ENCODE results near the gene HDAC4.

HDAC4 gene

GRCh38 chr2:239148495-239149200 lies 252.2 kb downstream of the HDAC4 start:
- no peak overlapping the region for H3K27ac ChIP-seq (ENCODE audit: insufficient read depth, low read length, poor library complexity, severe bottlenecking)
- no peak overlapping the region for H3K4me3 ChIP-seq (ENCODE audit: insufficient read depth, low read depth, low read length, poor library complexity, severe bottlenecking)
- no peaks in the 10 kb centered on the region for H3K27me3 ChIP-seq (replicated peaks; ENCODE audit: control insufficient read depth, insufficient read depth, low read length, poor library complexity, severe bottlenecking)
- no peak for DNase-seq
- peaks cover 6% of the 10 kb centered on the region for H3K9me3 ChIP-seq (ENCODE audit: control insufficient read depth, low read length)
- peaks cover 7% of the 10 kb centered on the region for H3K4me1 ChIP-seq (ENCODE audit: control insufficient read depth, insufficient read depth, low read length, poor library complexity, severe bottlenecking)
- peaks cover 57% of the 10 kb centered on the region for H3K36me3 ChIP-seq (ENCODE audit: control insufficient read depth, insufficient read depth, low read length)

GRCh38 chr2:239147376-239147775 lies 253.4 kb downstream of the HDAC4 start:
- H3K36me3 ChIP-seq (ENCODE audit: control insufficient read depth, insufficient read depth, low read length), result peaks cover 54% of the 10 kb centered on the region
- H3K27ac ChIP-seq (ENCODE audit: insufficient read depth, low read length, poor library complexity, severe bottlenecking), result no peak overlapping the region
- no peak overlapping the region for H3K4me3 ChIP-seq (ENCODE audit: insufficient read depth, low read depth, low read length, poor library complexity, severe bottlenecking)
- no peaks in the 10 kb centered on the region for H3K27me3 ChIP-seq (replicated peaks; ENCODE audit: control insufficient read depth, insufficient read depth, low read length, poor library complexity, severe bottlenecking)
- no peak for DNase-seq
- H3K9me3 ChIP-seq (ENCODE audit: control insufficient read depth, low read length), result peaks cover 6% of the 10 kb centered on the region
- H3K4me1 ChIP-seq (ENCODE audit: control insufficient read depth, insufficient read depth, low read length, poor library complexity, severe bottlenecking), result peaks cover 7% of the 10 kb centered on the region

GRCh38 chr2:239146741-239147181 lies 254.1 kb downstream of the HDAC4 start:
- Histone ChIP-seq H3K9me3 (ENCODE audit: control insufficient read depth, low read length) (peaks cover 6% of the 10 kb centered on the region), H3K4me3 (ENCODE audit: insufficient read depth, low read depth, low read length, poor library complexity, severe bottlenecking) (no peak overlapping the region), H3K27me3 (replicated peaks; ENCODE audit: control insufficient read depth, insufficient read depth, low read length, poor library complexity, severe bottlenecking) (no peaks in the 10 kb centered on the region), H3K36me3 (ENCODE audit: control insufficient read depth, insufficient read depth, low read length) (peaks cover 50% of the 10 kb centered on the region), H3K4me1 (ENCODE audit: control insufficient read depth, insufficient read depth, low read length, poor library complexity, severe bottlenecking) (peaks cover 6% of the 10 kb centered on the region), H3K27ac (ENCODE audit: insufficient read depth, low read length, poor library complexity, severe bottlenecking) (no peak overlapping the region)
- DNase-seq, result no peak

- H3K36me3 ChIP-seq (ENCODE audit: control insufficient read depth, insufficient read depth, low read length), result peaks cover 44% of the 10 kb centered on the region
- no peaks in the 10 kb centered on the region for H3K27me3 ChIP-seq (replicated peaks; ENCODE audit: control insufficient read depth, insufficient read depth, low read length, poor library complexity, severe bottlenecking)
- H3K4me3 ChIP-seq (ENCODE audit: insufficient read depth, low read depth, low read length, poor library complexity, severe bottlenecking), result no peak overlapping the region
- H3K27ac ChIP-seq (ENCODE audit: insufficient read depth, low read length, poor library complexity, severe bottlenecking), result no peak overlapping the region
- peaks cover 5% of the 10 kb centered on the region for H3K9me3 ChIP-seq (ENCODE audit: control insufficient read depth, low read length)
- DNase-seq, result no peak
- no peaks in the 10 kb centered on the region for H3K4me1 ChIP-seq (ENCODE audit: control insufficient read depth, insufficient read depth, low read length, poor library complexity, severe bottlenecking)
Observed at GRCh38 chr2:239146011-239146641, 254.7 kb downstream of the HDAC4 start.

GRCh38 chr2:239145601-239146000 lies 255.2 kb downstream of the HDAC4 start:
- no peak for DNase-seq
- no peaks in the 10 kb centered on the region for H3K9me3 ChIP-seq (ENCODE audit: control insufficient read depth, low read length)
- no peaks in the 10 kb centered on the region for H3K4me1 ChIP-seq (ENCODE audit: control insufficient read depth, insufficient read depth, low read length, poor library complexity, severe bottlenecking)
- no peak overlapping the region for H3K27ac ChIP-seq (ENCODE audit: insufficient read depth, low read length, poor library complexity, severe bottlenecking)
- H3K36me3 ChIP-seq (ENCODE audit: control insufficient read depth, insufficient read depth, low read length), result peaks cover 46% of the 10 kb centered on the region
- no peak overlapping the region for H3K4me3 ChIP-seq (ENCODE audit: insufficient read depth, low read depth, low read length, poor library complexity, severe bottlenecking)
- no peaks in the 10 kb centered on the region for H3K27me3 ChIP-seq (replicated peaks; ENCODE audit: control insufficient read depth, insufficient read depth, low read length, poor library complexity, severe bottlenecking)

GRCh38 chr2:239145106-239145505 lies 255.7 kb downstream of the HDAC4 start:
- no peak for DNase-seq
- no peaks in the 10 kb centered on the region for H3K9me3 ChIP-seq (ENCODE audit: control insufficient read depth, low read length)
- no peaks in the 10 kb centered on the region for H3K27me3 ChIP-seq (replicated peaks; ENCODE audit: control insufficient read depth, insufficient read depth, low read length, poor library complexity, severe bottlenecking)

GRCh38 chr2:239144713-239144999 lies 256.2 kb downstream of the HDAC4 start:
- H3K9me3 ChIP-seq (ENCODE audit: control insufficient read depth, low read length), result no peaks in the 10 kb centered on the region
- no peaks in the 10 kb centered on the region for H3K4me1 ChIP-seq (ENCODE audit: control insufficient read depth, insufficient read depth, low read length, poor library complexity, severe bottlenecking)
- no peak overlapping the region for H3K27ac ChIP-seq (ENCODE audit: insufficient read depth, low read length, poor library complexity, severe bottlenecking)
- no peak for DNase-seq
- no peak overlapping the region for H3K4me3 ChIP-seq (ENCODE audit: insufficient read depth, low read depth, low read length, poor library complexity, severe bottlenecking)
- H3K36me3 ChIP-seq (ENCODE audit: control insufficient read depth, insufficient read depth, low read length), result peaks cover 54% of the 10 kb centered on the region
- no peaks in the 10 kb centered on the region for H3K27me3 ChIP-seq (replicated peaks; ENCODE audit: control insufficient read depth, insufficient read depth, low read length, poor library complexity, severe bottlenecking)

More at GRCh38 chr2:239145106-239145505, 255.7 kb downstream of the HDAC4 start:
- H3K4me3 ChIP-seq (ENCODE audit: insufficient read depth, low read depth, low read length, poor library complexity, severe bottlenecking), result no peak overlapping the region
- peaks cover 50% of the 10 kb centered on the region for H3K36me3 ChIP-seq (ENCODE audit: control insufficient read depth, insufficient read depth, low read length)
- H3K4me1 ChIP-seq (ENCODE audit: control insufficient read depth, insufficient read depth, low read length, poor library complexity, severe bottlenecking), result no peaks in the 10 kb centered on the region
- H3K27ac ChIP-seq (ENCODE audit: insufficient read depth, low read length, poor library complexity, severe bottlenecking), result no peak overlapping the region

GRCh38 chr2:239143858-239144712 lies 256.7 kb downstream of the HDAC4 start:
- no peak overlapping the region for H3K4me3 ChIP-seq (ENCODE audit: insufficient read depth, low read depth, low read length, poor library complexity, severe bottlenecking)
- H3K36me3 ChIP-seq (ENCODE audit: control insufficient read depth, insufficient read depth, low read length), result peaks cover 60% of the 10 kb centered on the region
- H3K27ac ChIP-seq (ENCODE audit: insufficient read depth, low read length, poor library complexity, severe bottlenecking), result no peak overlapping the region
- no peak for DNase-seq
- no peaks in the 10 kb centered on the region for H3K4me1 ChIP-seq (ENCODE audit: control insufficient read depth, insufficient read depth, low read length, poor library complexity, severe bottlenecking)
- no peaks in the 10 kb centered on the region for H3K27me3 ChIP-seq (replicated peaks; ENCODE audit: control insufficient read depth, insufficient read depth, low read length, poor library complexity, severe bottlenecking)
- no peaks in the 10 kb centered on the region for H3K9me3 ChIP-seq (ENCODE audit: control insufficient read depth, low read length)

- no peak overlapping the region for H3K27ac ChIP-seq (ENCODE audit: insufficient read depth, low read length, poor library complexity, severe bottlenecking)
- DNase-seq, result no peak
- H3K4me3 ChIP-seq (ENCODE audit: insufficient read depth, low read depth, low read length, poor library complexity, severe bottlenecking), result no peak overlapping the region
- no peaks in the 10 kb centered on the region for H3K27me3 ChIP-seq (replicated peaks; ENCODE audit: control insufficient read depth, insufficient read depth, low read length, poor library complexity, severe bottlenecking)
- no peaks in the 10 kb centered on the region for H3K4me1 ChIP-seq (ENCODE audit: control insufficient read depth, insufficient read depth, low read length, poor library complexity, severe bottlenecking)
- peaks cover 60% of the 10 kb centered on the region for H3K36me3 ChIP-seq (ENCODE audit: control insufficient read depth, insufficient read depth, low read length)
- no peaks in the 10 kb centered on the region for H3K9me3 ChIP-seq (ENCODE audit: control insufficient read depth, low read length)
Observed at GRCh38 chr2:239142806-239143205, 258.0 kb downstream of the HDAC4 start.

- no peak overlapping the region for H3K4me3 ChIP-seq (ENCODE audit: insufficient read depth, low read depth, low read length, poor library complexity, severe bottlenecking)
- no peaks in the 10 kb centered on the region for H3K9me3 ChIP-seq (ENCODE audit: control insufficient read depth, low read length)
- H3K27me3 ChIP-seq (replicated peaks; ENCODE audit: control insufficient read depth, insufficient read depth, low read length, poor library complexity, severe bottlenecking), result no peaks in the 10 kb centered on the region
- no peak overlapping the region for H3K27ac ChIP-seq (ENCODE audit: insufficient read depth, low read length, poor library complexity, severe bottlenecking)
- DNase-seq, result no peak
- H3K36me3 ChIP-seq (ENCODE audit: control insufficient read depth, insufficient read depth, low read length), result peaks cover 60% of the 10 kb centered on the region
- H3K4me1 ChIP-seq (ENCODE audit: control insufficient read depth, insufficient read depth, low read length, poor library complexity, severe bottlenecking), result no peaks in the 10 kb centered on the region
Observed at GRCh38 chr2:239142296-239142695, 258.5 kb downstream of the HDAC4 start.
